ENCODE measurements around the gene METTL21A.

DNA sequence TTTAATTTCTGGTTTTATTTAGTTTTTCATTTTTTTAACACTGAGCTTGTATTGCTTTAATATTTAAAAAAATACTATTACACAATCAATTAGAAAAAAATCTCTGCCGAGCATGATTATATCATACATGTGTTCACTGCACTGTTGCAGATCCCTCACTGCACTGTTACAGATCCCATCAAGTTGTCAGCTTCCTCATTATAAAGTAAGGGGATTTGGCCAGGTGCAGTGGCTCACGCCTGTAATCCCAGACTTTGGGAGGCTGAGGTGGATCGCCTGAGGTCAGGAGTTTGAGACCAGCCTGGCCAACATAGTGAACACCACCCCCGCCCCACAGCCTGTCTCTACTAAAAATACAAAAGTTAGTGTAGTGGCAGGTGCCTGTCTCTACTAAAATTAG lies 33.0 kb upstream of the METTL21A start:
- TF ChIP-seq, protein P1, sequence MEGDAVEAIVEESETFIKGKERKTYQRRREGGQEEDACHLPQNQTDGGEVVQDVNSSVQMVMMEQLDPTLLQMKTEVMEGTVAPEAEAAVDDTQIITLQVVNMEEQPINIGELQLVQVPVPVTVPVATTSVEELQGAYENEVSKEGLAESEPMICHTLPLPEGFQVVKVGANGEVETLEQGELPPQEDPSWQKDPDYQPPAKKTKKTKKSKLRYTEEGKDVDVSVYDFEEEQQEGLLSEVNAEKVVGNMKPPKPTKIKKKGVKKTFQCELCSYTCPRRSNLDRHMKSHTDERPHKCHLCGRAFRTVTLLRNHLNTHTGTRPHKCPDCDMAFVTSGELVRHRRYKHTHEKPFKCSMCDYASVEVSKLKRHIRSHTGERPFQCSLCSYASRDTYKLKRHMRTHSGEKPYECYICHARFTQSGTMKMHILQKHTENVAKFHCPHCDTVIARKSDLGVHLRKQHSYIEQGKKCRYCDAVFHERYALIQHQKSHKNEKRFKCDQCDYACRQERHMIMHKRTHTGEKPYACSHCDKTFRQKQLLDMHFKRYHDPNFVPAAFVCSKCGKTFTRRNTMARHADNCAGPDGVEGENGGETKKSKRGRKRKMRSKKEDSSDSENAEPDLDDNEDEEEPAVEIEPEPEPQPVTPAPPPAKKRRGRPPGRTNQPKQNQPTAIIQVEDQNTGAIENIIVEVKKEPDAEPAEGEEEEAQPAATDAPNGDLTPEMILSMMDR (IDR thresholded peaks at IDR 0.05): no peak
- no peak for TF ChIP-seq POLR2A (IDR thresholded peaks at IDR 0.05)
